Peyer's patch (tissue), 4 donors: Measurements from ENCODE around the gene POU6F2. TPM values are rescaled to one million over a fixed set of nuclear protein-coding genes. Genes with fewer than 3 reads are reported as not detected.

Experiments used
- DNase-seq, 3 donors: peaks; one replicate each; pipeline ENCODE4 v3.0.0-alpha.2; 2017 to 2019
- H3K27ac ChIP-seq, 4 donors: fragments of 200-600 bp; sonication (generic); one replicate each; pipeline ENCODE4 v1.5.1; 2016 to 2019
- H3K27me3 ChIP-seq, 2 donors: fragments of 200-600 bp; sonication (generic); one replicate each; pipeline ENCODE4 v1.5.1; 2019
- H3K36me3 ChIP-seq, 3 donors: fragments of 200-600 bp; sonication (generic); one replicate each; pipeline ENCODE4 v1.5.1; 2016 to 2019
- H3K4me1 ChIP-seq, 4 donors: fragments of 200-600 bp; sonication (generic); one replicate each; pipeline ENCODE4 v1.5.1; 2016 to 2019
- H3K4me3 ChIP-seq, 4 donors: fragments of 200-600 bp; sonication (generic); 1 replicate in 3 of 4; 2 replicates in 1 of 4; pipeline ENCODE4 v1.5.1; 2016 to 2019; ENCODE audit warnings: mild to moderate bottlenecking in 1 of 4
- H3K9me3 ChIP-seq, 4 donors: fragments of 200-600 bp; sonication (generic); one replicate each; pipeline ENCODE4 v1.5.1; 2016 to 2019; ENCODE audit warnings: mild to moderate bottlenecking in 1 of 4
- CTCF ChIP-seq, 6 experiments: fragments of 450-650 bp in 4 of 6; fragments of 200-600 bp in 2 of 6; sonication (generic) in 1 of 6; IDR thresholded peaks; one replicate each; pipeline ENCODE4 v1.5.1; 2017 to 2019; ENCODE audit warnings: antibody characterized with exemption in 6 of 6, mild to moderate bottlenecking in 3 of 6, moderate library complexity in 1 of 6
- POLR2A ChIP-seq, 2 donors: fragments of 450-650 bp; IDR thresholded peaks; one replicate each; pipeline ENCODE4 v1.5.1; 2017; ENCODE audit warnings: antibody characterized with exemption in 2 of 2, mild to moderate bottlenecking in 2 of 2, moderate library complexity in 2 of 2
- total RNA-seq, 4 donors: library from RNA; depleted of rRNA; stranded (reverse); fragments of >200 nt; gene quantifications; one replicate each; pipeline ENCODE4 v1.1.0, GENCODE V29; 2016

Gene POU6F2
- total RNA-seq, 4 donors from 2014 or later, result 0.80 to 1.3 (median 1.2) TPM; not detected in 1

GRCh38 chr7:39137480-39137879 is 159.8 kb downstream of the POU6F2 start:
- TF ChIP-seq CTCF (IDR thresholded peaks at IDR 0.05), result no peak
- TF ChIP-seq POLR2A (IDR thresholded peaks at IDR 0.05), result no peak
- Histone ChIP-seq H3K27me3 (no peaks in the 10 kb centered on the region), H3K4me1 (no peaks in the 10 kb centered on the region), H3K4me3 (no peak overlapping the region), H3K9me3 (no peaks in the 10 kb centered on the region), H3K27ac (no peak overlapping the region), H3K36me3 (no peaks in the 10 kb centered on the region)
- DNase-seq, result no peak

GRCh38 chr7:39142750-39143149 is 165.0 kb downstream of the POU6F2 start:
- no peak overlapping the region for H3K4me3 ChIP-seq
- H3K27me3 ChIP-seq, result no peaks in the 10 kb centered on the region
- H3K36me3 ChIP-seq, result no peaks in the 10 kb centered on the region
- TF ChIP-seq POLR2A (IDR thresholded peaks at IDR 0.05) (no peak), CTCF (IDR thresholded peaks at IDR 0.05) (no peak)
- DNase-seq, result no peak
- H3K4me1 ChIP-seq, result no peaks in the 10 kb centered on the region
- no peak overlapping the region for H3K27ac ChIP-seq
- no peaks in the 10 kb centered on the region for H3K9me3 ChIP-seq

- Histone ChIP-seq H3K4me1 (no peaks in the 10 kb centered on the region), H3K27me3 (no peaks in the 10 kb centered on the region), H3K36me3 (no peaks in the 10 kb centered on the region), H3K27ac (no peak overlapping the region), H3K9me3 (no peaks in the 10 kb centered on the region), H3K4me3 (no peak overlapping the region)
- DNase-seq, result no peak
- no peak for TF ChIP-seq CTCF (IDR thresholded peaks at IDR 0.05)
- TF ChIP-seq POLR2A (IDR thresholded peaks at IDR 0.05), result no peak
These were observed 166.7 kb downstream of the POU6F2 start for GRCh38 chr7:39144420-39144819.

GRCh38 chr7:39145283-39145682 is 167.6 kb downstream of the POU6F2 start:
- Histone ChIP-seq H3K27ac (no peak overlapping the region), H3K27me3 (no peaks in the 10 kb centered on the region), H3K4me3 (no peak overlapping the region), H3K4me1 (no peaks in the 10 kb centered on the region), H3K36me3 (no peaks in the 10 kb centered on the region), H3K9me3 (no peaks in the 10 kb centered on the region)
- TF ChIP-seq CTCF (IDR thresholded peaks at IDR 0.05), result no peak
- TF ChIP-seq POLR2A (IDR thresholded peaks at IDR 0.05), result no peak
- DNase-seq, result no peak

- no peak overlapping the region for H3K27ac ChIP-seq
- TF ChIP-seq POLR2A (IDR thresholded peaks at IDR 0.05), result no peak
- TF ChIP-seq CTCF (IDR thresholded peaks at IDR 0.05), result no peak
- H3K4me3 ChIP-seq, result no peak overlapping the region
- H3K27me3 ChIP-seq, result no peaks in the 10 kb centered on the region
- no peak for DNase-seq
- H3K4me1 ChIP-seq, result no peaks in the 10 kb centered on the region
- H3K9me3 ChIP-seq, result no peaks in the 10 kb centered on the region
- H3K36me3 ChIP-seq, result no peaks in the 10 kb centered on the region
These were observed 168.2 kb downstream of the POU6F2 start for GRCh38 chr7:39145935-39146334.

GRCh38 chr7:39152701-39153100 is 175.0 kb downstream of the POU6F2 start:
- DNase-seq, result no peak
- Histone ChIP-seq H3K27me3 (no peaks in the 10 kb centered on the region), H3K4me1 (no peaks in the 10 kb centered on the region), H3K9me3 (no peaks in the 10 kb centered on the region), H3K4me3 (no peak overlapping the region), H3K36me3 (no peaks in the 10 kb centered on the region), H3K27ac (no peak overlapping the region)
- TF ChIP-seq CTCF (IDR thresholded peaks at IDR 0.05) (no peak), POLR2A (IDR thresholded peaks at IDR 0.05) (no peak)
